PC-9 (cell line): ENCODE data around the gene TRAPPC6A. TPM values are rescaled to one million over a fixed set of nuclear protein-coding genes. Genes with fewer than 3 reads are reported as not detected.
A peak's percentile ranks its signal among the peaks of the same experiment; 100 is the strongest.

Experiments used
- BruUV-seq: library from RNA; stranded (reverse); fragments of 400-500 nt; replicated peaks from 2 replicates; lab custom pipeline; 2021; lab: Mats Ljungman, UMichigan
- CTCF ChIA-PET: fragments of 300-600 bp; sonication (Branson Sonifier 250); formaldehyde crosslinking; loops from one replicate; lab custom pipeline; 2022; ENCODE audit warnings: antibody characterized with exemption; lab: Charles Lee
- POLR2A ChIA-PET: fragments of 300-600 bp; sonication (Branson Sonifier 250); formaldehyde crosslinking; loops from one replicate; lab custom pipeline; 2022; ENCODE audit warnings: antibody characterized with exemption; ENCODE audit not compliant: unreplicated experiment; lab: Charles Lee
- DNase-seq, 2 experiments: peaks; one replicate each; pipeline versions ENCODE4 v3.0.0 to v3.0.0-alpha.2; 2015 to 2022; ENCODE audit warnings: mixed read lengths in 1 of 2
- H2AFZ ChIP-seq: fragments of 200-600 bp; sonication (generic); 2 replicates; pipeline ENCODE4 v1.8.1; 2017; ENCODE audit warnings: antibody characterized with exemption
- H3F3A ChIP-seq: fragments of 200-600 bp; sonication (generic); 2 replicates; pipeline ENCODE4 v1.8.1; 2017; ENCODE audit warnings: antibody characterized with exemption, mild to moderate bottlenecking, low read depth; ENCODE audit not compliant: insufficient read depth
- H3K27ac ChIP-seq: fragments of 200-600 bp; sonication (generic); 2 replicates; pipeline ENCODE4 v1.6.1; 2016; ENCODE audit warnings: mixed run types
- H3K27me3 ChIP-seq: fragments of 200-600 bp; sonication (generic); 2 replicates; pipeline ENCODE4 v1.6.1; 2016; ENCODE audit warnings: low read depth, mixed run types; ENCODE audit not compliant: insufficient read depth
- H3K36me3 ChIP-seq: fragments of 200-600 bp; sonication (generic); 2 replicates; pipeline ENCODE4 v1.6.1; 2016; ENCODE audit warnings: low read depth, mixed run types
- H3K4me1 ChIP-seq: fragments of 200-600 bp; sonication (generic); replicated peaks from 2 replicates; pipeline ENCODE4 v1.6.1; 2016; ENCODE audit warnings: mixed run types; ENCODE audit not compliant: insufficient read depth
- H3K4me2 ChIP-seq: fragments of 200-600 bp; sonication (generic); 2 replicates; pipeline ENCODE4 v1.6.1; 2017; ENCODE audit warnings: mixed run types
- H3K4me3 ChIP-seq: fragments of 200-600 bp; sonication (generic); 2 replicates; pipeline ENCODE4 v1.6.1; 2016; ENCODE audit warnings: mixed run types
- H3K79me2 ChIP-seq: fragments of 200-600 bp; sonication (generic); 2 replicates; pipeline ENCODE4 v1.6.1; 2017; ENCODE audit warnings: low read depth, mixed run types
- H3K9me2 ChIP-seq: fragments of 200-600 bp; sonication (generic); 2 replicates; pipeline ENCODE4 v1.8.1; 2017; ENCODE audit warnings: mild to moderate bottlenecking; ENCODE audit not compliant: insufficient read depth
- H3K9me3 ChIP-seq: fragments of 200-600 bp; sonication (generic); 2 replicates; pipeline ENCODE4 v1.8.1; 2016; ENCODE audit warnings: low read depth; ENCODE audit not compliant: insufficient read depth
- H4K20me1 ChIP-seq: fragments of 200-600 bp; sonication (generic); 2 replicates; pipeline ENCODE4 v1.8.1; 2017; ENCODE audit not compliant: insufficient read depth
- EZH2 ChIP-seq: fragments of 200-600 bp; sonication (generic); IDR thresholded peaks from 2 replicates; pipeline ENCODE4 v1.8.0; 2017; ENCODE audit warnings: antibody characterized with exemption, low read depth
- intact Hi-C: fragments of 100-400 bp; cut with micrococcal nuclease; formaldehyde crosslinking; loops from one replicate; pipeline ENCODE4 v1.10.0; 2022; ENCODE audit not compliant: unreplicated experiment
- total RNA-seq: library from RNA; stranded (reverse); gene quantifications from 2 replicates; pipeline ENCODE4 v1.2.3, GENCODE V29; 2021
- TF ChIP-seq, protein P1 (sequence below): fragments of 200-600 bp; sonication (generic); conservative IDR thresholded peaks from 2 replicates; pipeline ENCODE4 v1.6.1; 2017; ENCODE audit warnings: mixed run types, antibody characterized with exemption, mild to moderate bottlenecking, moderate library complexity

TRAPPC6A gene
- total RNA-seq, 1 experiment from 2014 or later = 61.6 TPM

DNA sequence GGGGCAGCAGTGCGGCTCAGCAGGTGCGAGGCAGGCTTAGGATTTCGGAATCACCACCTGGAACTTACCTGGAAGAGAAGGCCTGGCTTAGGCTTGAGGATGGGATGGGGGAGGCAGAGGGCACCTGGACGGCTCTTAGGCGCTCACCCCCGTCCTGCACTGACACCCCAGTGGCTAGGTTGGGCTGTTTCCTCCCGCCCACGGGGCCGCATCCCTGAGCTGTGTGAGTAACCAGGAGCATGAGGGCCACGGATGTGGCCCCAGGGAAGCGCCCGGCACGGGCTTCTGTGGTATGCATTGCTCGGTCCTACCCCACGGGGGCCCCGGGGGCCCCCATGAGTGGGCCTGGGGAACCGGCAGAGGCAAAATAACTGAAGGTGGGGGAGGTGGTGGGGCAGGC, 14.9 kb downstream of the TRAPPC6A start:
- H3K36me3 ChIP-seq = no peaks in the 10 kb centered on the region
- H3K4me2 ChIP-seq = no peak overlapping the region
- H3K27ac ChIP-seq = no peak overlapping the region
- DNase-seq = no peak
- no peaks in the 10 kb centered on the region for H3K79me2 ChIP-seq
- POLR2A ChIA-PET = interaction anchor here (0.6 kb wide), 1 partner anchor 69 kb away, joined by 13 read pairs; no protein-coding TSS in a partner anchor
- TF ChIP-seq EZH2 = no peak
- TF ChIP-seq, protein P1, sequence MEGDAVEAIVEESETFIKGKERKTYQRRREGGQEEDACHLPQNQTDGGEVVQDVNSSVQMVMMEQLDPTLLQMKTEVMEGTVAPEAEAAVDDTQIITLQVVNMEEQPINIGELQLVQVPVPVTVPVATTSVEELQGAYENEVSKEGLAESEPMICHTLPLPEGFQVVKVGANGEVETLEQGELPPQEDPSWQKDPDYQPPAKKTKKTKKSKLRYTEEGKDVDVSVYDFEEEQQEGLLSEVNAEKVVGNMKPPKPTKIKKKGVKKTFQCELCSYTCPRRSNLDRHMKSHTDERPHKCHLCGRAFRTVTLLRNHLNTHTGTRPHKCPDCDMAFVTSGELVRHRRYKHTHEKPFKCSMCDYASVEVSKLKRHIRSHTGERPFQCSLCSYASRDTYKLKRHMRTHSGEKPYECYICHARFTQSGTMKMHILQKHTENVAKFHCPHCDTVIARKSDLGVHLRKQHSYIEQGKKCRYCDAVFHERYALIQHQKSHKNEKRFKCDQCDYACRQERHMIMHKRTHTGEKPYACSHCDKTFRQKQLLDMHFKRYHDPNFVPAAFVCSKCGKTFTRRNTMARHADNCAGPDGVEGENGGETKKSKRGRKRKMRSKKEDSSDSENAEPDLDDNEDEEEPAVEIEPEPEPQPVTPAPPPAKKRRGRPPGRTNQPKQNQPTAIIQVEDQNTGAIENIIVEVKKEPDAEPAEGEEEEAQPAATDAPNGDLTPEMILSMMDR = no peak
- no peaks in the 10 kb centered on the region for H3K27me3 ChIP-seq
- H3K9me2 ChIP-seq = no peaks in the 10 kb centered on the region
- H3K4me1 ChIP-seq = peaks cover 18% of the 10 kb centered on the region
- no peaks in the 10 kb centered on the region for H3K9me3 ChIP-seq
- no peak overlapping the region for H2AFZ ChIP-seq
- no peak overlapping the region for H3K4me3 ChIP-seq
- CTCF ChIA-PET = no interaction called here
- intact Hi-C loops = no loop called here
- BruUV-seq = no TSS peak
- peaks cover 7% of the 10 kb centered on the region for H3F3A ChIP-seq
- 0 out of 2 replicates have a peak, but pooled peaks cover 14% of the 10 kb centered on the region for H4K20me1 ChIP-seq

DNA sequence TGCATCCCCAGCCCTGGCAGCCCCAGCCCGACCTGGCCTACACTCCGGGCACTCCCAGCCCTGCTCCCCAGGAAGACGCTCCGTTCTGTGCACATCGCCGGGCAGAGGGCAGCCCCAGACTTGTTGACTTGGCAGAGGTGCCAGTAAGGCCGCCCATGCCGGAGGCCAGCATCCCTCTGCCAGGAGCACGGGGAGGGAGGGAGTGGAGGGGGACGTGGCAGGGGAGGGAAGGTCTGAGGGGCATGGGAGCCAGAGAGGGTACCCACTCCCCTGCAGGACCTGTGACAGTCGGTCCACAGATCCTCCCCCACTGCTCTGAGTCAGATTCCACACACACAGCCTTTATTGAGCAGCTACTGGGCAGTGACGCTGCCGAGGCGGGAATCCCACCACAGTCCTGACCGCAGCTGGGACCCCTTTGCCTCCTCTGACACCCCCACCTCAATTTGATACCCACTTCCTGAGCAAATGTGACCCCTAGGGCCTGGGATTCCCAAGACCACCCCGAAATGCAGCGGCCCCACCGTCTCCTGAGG, 15.4 kb downstream of the TRAPPC6A start:
- peaks cover 18% of the 10 kb centered on the region for H3K4me1 ChIP-seq
- TF ChIP-seq, protein P1 = no peak
- no peak for TF ChIP-seq EZH2
- no peaks in the 10 kb centered on the region for H3K79me2 ChIP-seq
- DNase-seq = no peak
- H3K9me3 ChIP-seq = no peaks in the 10 kb centered on the region
- no peak overlapping the region for H3K4me2 ChIP-seq
- no TSS peak for BruUV-seq
- no peak overlapping the region for H3K27ac ChIP-seq
- peaks cover 7% of the 10 kb centered on the region for H3F3A ChIP-seq
- intact Hi-C loops = no loop called here
- no peak overlapping the region for H3K4me3 ChIP-seq
- CTCF ChIA-PET = no interaction called here
- H2AFZ ChIP-seq = no peak overlapping the region
- POLR2A ChIA-PET = interaction anchor here (0.6 kb wide), 1 partner anchor 13 kb away, joined by 3 read pairs; no protein-coding TSS in a partner anchor
- no peaks in the 10 kb centered on the region for H3K36me3 ChIP-seq
- no peaks in the 10 kb centered on the region for H3K9me2 ChIP-seq
- 0 out of 2 replicates have a peak, but pooled peaks cover 14% of the 10 kb centered on the region for H4K20me1 ChIP-seq
- H3K27me3 ChIP-seq = no peaks in the 10 kb centered on the region

DNA sequence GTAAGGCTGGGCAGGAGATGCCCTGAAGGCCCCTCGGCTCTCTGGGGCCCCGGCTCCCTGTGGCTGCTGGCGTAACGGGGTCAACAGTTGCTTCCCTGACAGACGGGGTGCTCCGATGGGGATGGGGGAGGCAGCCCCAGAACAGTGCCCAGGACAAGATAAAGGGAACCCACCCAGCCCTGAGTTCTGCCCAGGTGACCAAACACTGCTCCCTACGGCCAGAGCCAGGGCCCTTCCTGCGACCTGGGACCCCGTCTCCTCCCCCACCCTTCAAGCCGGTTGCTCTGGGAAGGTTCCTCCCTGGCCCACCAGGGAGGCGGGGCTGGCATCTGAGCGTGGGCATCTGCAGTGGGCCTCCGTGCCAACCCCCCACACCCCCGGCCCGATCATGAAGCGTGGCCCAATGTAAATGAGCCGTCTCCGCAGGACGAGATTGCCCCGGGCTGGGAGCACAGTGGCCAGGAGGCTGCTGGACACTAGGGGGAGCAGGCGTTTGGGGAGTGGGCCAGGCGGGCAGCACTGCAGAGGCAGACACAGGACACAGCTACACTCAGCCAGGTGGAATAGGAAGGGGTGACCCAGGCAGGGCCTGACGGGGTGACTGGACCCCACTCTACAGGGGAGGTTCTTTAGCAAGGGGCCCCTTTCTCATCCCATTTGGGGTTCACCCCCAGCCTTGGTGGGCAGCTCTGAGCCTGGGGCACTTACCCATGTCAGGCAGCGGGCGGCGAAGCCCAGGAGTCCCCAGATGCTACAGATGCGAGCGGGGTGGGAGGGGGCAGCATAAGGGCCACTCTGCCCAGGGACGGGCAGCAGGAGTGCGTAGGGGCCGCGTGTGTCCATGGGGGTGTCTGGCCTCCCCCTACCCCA, 16.1 kb downstream of the TRAPPC6A start:
- H3K9me3 ChIP-seq = no peaks in the 10 kb centered on the region
- POLR2A ChIA-PET = interaction anchor here (0.6 kb wide), 1 partner anchor 14 kb away, joined by 3 read pairs; no protein-coding TSS in a partner anchor
- H4K20me1 ChIP-seq = 0 out of 2 replicates have a peak, but pooled peaks cover 9% of the 10 kb centered on the region
- no peak overlapping the region for H3K4me3 ChIP-seq
- no peak overlapping the region for H3K27ac ChIP-seq
- no TSS peak for BruUV-seq
- H3K4me1 ChIP-seq = peaks cover 23% of the 10 kb centered on the region
- H3K4me2 ChIP-seq = no peak overlapping the region
- no peak overlapping the region for H2AFZ ChIP-seq
- no peaks in the 10 kb centered on the region for H3K9me2 ChIP-seq
- H3F3A ChIP-seq = peaks cover 13% of the 10 kb centered on the region
- H3K79me2 ChIP-seq = no peaks in the 10 kb centered on the region
- H3K36me3 ChIP-seq = no peaks in the 10 kb centered on the region
- TF ChIP-seq, protein P1 = peak; percentile 57; the same call in 1 of the 2 replicates
- no peak for TF ChIP-seq EZH2
- intact Hi-C loops = no loop called here
- no peaks in the 10 kb centered on the region for H3K27me3 ChIP-seq
- CTCF ChIA-PET = no interaction called here
- no peak for DNase-seq
